HepG2 (cell line): ENCODE measurements around the gene SNAPIN. TPM values are rescaled to one million over a fixed set of nuclear protein-coding genes. Genes with fewer than 3 reads are reported as not detected.

Experiments used
- ADNP ChIP-seq: sonication (generic); formaldehyde crosslinking; IDR thresholded peaks from 2 replicates; pipeline ENCODE4 v1.4.0; 2020; ENCODE audit warnings: missing genetic modification reagents
- FOXJ3 ChIP-seq: sonication (generic); formaldehyde crosslinking; IDR thresholded peaks from 2 replicates; pipeline ENCODE4 v1.4.0; 2020; ENCODE audit warnings: missing genetic modification reagents, mild to moderate bottlenecking, borderline replicate concordance
- HNRNPK ChIP-seq: fragments of 200-400 bp; formaldehyde crosslinking; IDR thresholded peaks from 2 replicates; pipeline ENCODE4 v1.6.1; 2018; ENCODE audit warnings: low read length, low read depth, moderate library complexity, mild to moderate bottlenecking; ENCODE audit not compliant: poor library complexity, severe bottlenecking
- HOMEZ ChIP-seq: IDR thresholded peaks from 2 replicates; pipeline ENCODE4 v1.6.1; 2016; ENCODE audit warnings: low read depth
- HOXA9 ChIP-seq: sonication (generic); formaldehyde crosslinking; IDR thresholded peaks from 2 replicates; pipeline ENCODE4 v1.8.1; 2022; ENCODE audit warnings: missing genetic modification reagents, mild to moderate bottlenecking, moderate library complexity, borderline replicate concordance
- PHF21A ChIP-seq: sonication (generic); formaldehyde crosslinking; IDR thresholded peaks from 2 replicates; pipeline ENCODE4 v1.5.0; 2020; ENCODE audit warnings: mild to moderate bottlenecking, missing genetic modification reagents
- PITX1 ChIP-seq: sonication (generic); formaldehyde crosslinking; IDR thresholded peaks from 2 replicates; pipeline ENCODE4 v1.5.1; 2020; ENCODE audit warnings: mild to moderate bottlenecking, missing genetic modification reagents
- PRDM10 ChIP-seq: sonication (generic); formaldehyde crosslinking; IDR thresholded peaks from 2 replicates; pipeline ENCODE4 v1.4.0; 2020; ENCODE audit warnings: low read depth, missing genetic modification reagents
- REXO4 ChIP-seq: sonication (generic); formaldehyde crosslinking; IDR thresholded peaks from 2 replicates; pipeline ENCODE4 v1.8.0; 2022; ENCODE audit warnings: missing genetic modification reagents, mild to moderate bottlenecking, borderline replicate concordance
- SIN3B ChIP-seq: fragments of 150-350 bp; IDR thresholded peaks from 2 replicates; pipeline ENCODE4 v1.6.1; 2014; ENCODE audit warnings: low read length
- TP53 ChIP-seq: sonication (generic); formaldehyde crosslinking; conservative IDR thresholded peaks from 2 replicates; pipeline ENCODE4 v1.4.0; 2020; ENCODE audit warnings: missing genetic modification reagents
- TRIM24 ChIP-seq: sonication (generic); formaldehyde crosslinking; IDR thresholded peaks from 2 replicates; pipeline ENCODE4 v1.8.0; 2022; ENCODE audit warnings: mild to moderate bottlenecking, missing genetic modification reagents
- ZNF512B ChIP-seq: sonication (generic); formaldehyde crosslinking; IDR thresholded peaks from 2 replicates; pipeline ENCODE4 v1.5.1; 2020; ENCODE audit warnings: missing genetic modification reagents, mild to moderate bottlenecking, borderline replicate concordance
- ZNF552 ChIP-seq: sonication (generic); formaldehyde crosslinking; IDR thresholded peaks from 2 replicates; pipeline ENCODE4 v1.9.0; 2022; ENCODE audit warnings: missing genetic modification reagents, mild to moderate bottlenecking, borderline replicate concordance
- ZNF639 ChIP-seq: conservative IDR thresholded peaks from 2 replicates; pipeline ENCODE4 v1.6.1; 2018; ENCODE audit warnings: missing genetic modification reagents
- ZNF691 ChIP-seq: sonication (generic); formaldehyde crosslinking; IDR thresholded peaks from 2 replicates; pipeline ENCODE4 v1.4.0; 2020; ENCODE audit warnings: missing genetic modification reagents, low read depth, mild to moderate bottlenecking, borderline replicate concordance
- ZNF883 ChIP-seq: sonication (generic); formaldehyde crosslinking; IDR thresholded peaks from 2 replicates; pipeline ENCODE4 v1.5.1; 2020; ENCODE audit warnings: mild to moderate bottlenecking, missing genetic modification reagents; ENCODE audit errors: not compliant biosample characterization
- polyA plus RNA-seq, 8 experiments: library from polyadenylated mRNA; depleted of rRNA in 3 of 8; stranded (reverse) in 7 of 8; unstranded in 1 of 8; fragments of >200 nt; fragmentation: Illumina TruSeq in 4 of 8; extraction: Trizol in 4 of 8; gene quantifications; 2 replicates each; pipeline versions ENCODE4 v1.2.1 to v1.2.3, GENCODE V29; 2011 to 2016; ENCODE audit warnings: low read depth in 4 of 8, missing spikeins in 1 of 8, mixed read lengths in 1 of 8; ENCODE audit not compliant: insufficient read depth in 1 of 8
- total RNA-seq, 5 experiments: library from RNA; depleted of rRNA; stranded (reverse); fragments of >200 nt; fragmentation: Illumina TruSeq; extraction: Trizol; gene quantifications; 2 replicates each; pipeline ENCODE4 v1.2.3, GENCODE V29; 2016; ENCODE audit warnings: low read depth in 1 of 5

SNAPIN gene
- total and polyA plus RNA-seq, 2 of the 13 experiments (the other 11 are each of a cell fraction or from before 2014, with no cell fraction given), result 23.9 to 25.7 TPM

GRCh38 chr1:153658400-153659174 lies at the start of gene SNAPIN (continued):
- TF ChIP-seq TRIM24 (CRISPR knock-in tag) (no peak), SIN3B (no peak), ZNF552 (no peak), ADNP (no peak), PHF21A (CRISPR knock-in tag) (peak; percentile 21; the same call in 1 of the 2 replicates), PITX1 (CRISPR knock-in tag) (0 out of 2 replicates have a peak, but pooled peaks have one; percentile 43), HOMEZ (no peak), FOXJ3 (no peak), ZNF883 (CRISPR knock-in tag) (peak; percentile 64), ZNF512B (CRISPR knock-in tag) (no peak), TP53 (CRISPR knock-in tag) (no peak), REXO4 (CRISPR knock-in tag) (no peak), HNRNPK (no peak), ZNF639 (no peak), HOXA9 (CRISPR knock-in tag) (no peak), PRDM10 (CRISPR knock-in tag) (no peak), ZNF691 (CRISPR knock-in tag) (no peak)
